GM12878 (cell line): ENCODE results near the gene ZNF169.

Experiments
- CBFB ChIP-seq: IDR thresholded peaks from 2 replicates; pipeline ENCODE4 v1.6.1; 2016; ENCODE audit warnings: antibody characterized with exemption, low read depth
- FOXM1 ChIP-seq: IDR thresholded peaks from 2 replicates; pipeline ENCODE4 v1.6.1; 2012; ENCODE audit warnings: low read depth, mild to moderate bottlenecking, inconsistent platforms, low read length, moderate library complexity
- HCFC1 ChIP-seq: fragments of 150-350 bp; IDR thresholded peaks from 2 replicates; pipeline ENCODE4 v1.6.1; 2014; ENCODE audit warnings: low read length
- TAF1 ChIP-seq: IDR thresholded peaks from 2 replicates; pipeline ENCODE4 v1.6.1; 2011; ENCODE audit warnings: mild to moderate bottlenecking, low read depth, low read length, borderline replicate concordance
- ZNF274 ChIP-seq: IDR thresholded peaks from one replicate; pipeline ENCODE4 v1.8.0; 2011; ENCODE audit not compliant: insufficient read length, insufficient read depth
- TF ChIP-seq, protein P1 (sequence below): fragments of 450-650 bp; IDR thresholded peaks from 2 replicates; pipeline ENCODE4 v1.6.1; 2017; ENCODE audit warnings: mild to moderate bottlenecking, low read depth, inconsistent platforms; ENCODE audit not compliant: poor library complexity, severe bottlenecking
- TF ChIP-seq, protein P2 (sequence below), 3 experiments: IDR thresholded peaks in 2 of 3; conservative IDR thresholded peaks in 1 of 3; 2 replicates each; pipeline ENCODE4 v1.5.1; 2011; ENCODE audit warnings: low read depth in 3 of 3, low read length in 3 of 3, mild to moderate bottlenecking in 3 of 3, control low read depth in 2 of 3, moderate library complexity in 2 of 3, inconsistent platforms in 1 of 3, mixed read lengths in 1 of 3; ENCODE audit not compliant: control insufficient read depth in 2 of 3, insufficient read depth in 1 of 3; ENCODE audit errors: extremely low read depth in 1 of 3

DNA sequence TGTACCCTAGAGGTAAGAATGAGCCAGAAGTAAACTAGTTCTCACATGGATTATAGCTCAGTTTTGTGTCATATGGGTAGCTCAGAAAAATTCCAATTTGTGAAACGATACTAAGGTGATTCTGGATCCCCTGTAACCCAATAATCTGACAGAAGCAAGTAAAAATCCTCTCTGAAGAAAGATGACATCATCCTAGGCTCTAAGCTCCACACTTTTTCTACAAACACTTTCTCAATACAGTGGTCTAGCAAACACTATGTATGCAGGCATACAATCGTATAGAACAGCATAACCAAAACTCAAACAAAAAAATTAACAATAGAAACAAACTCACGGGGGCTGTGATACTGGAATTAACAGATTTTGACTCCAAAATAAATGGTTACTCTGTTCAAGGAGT, 26.7 kb upstream of the ZNF169 start:
- TF ChIP-seq, protein P1, sequence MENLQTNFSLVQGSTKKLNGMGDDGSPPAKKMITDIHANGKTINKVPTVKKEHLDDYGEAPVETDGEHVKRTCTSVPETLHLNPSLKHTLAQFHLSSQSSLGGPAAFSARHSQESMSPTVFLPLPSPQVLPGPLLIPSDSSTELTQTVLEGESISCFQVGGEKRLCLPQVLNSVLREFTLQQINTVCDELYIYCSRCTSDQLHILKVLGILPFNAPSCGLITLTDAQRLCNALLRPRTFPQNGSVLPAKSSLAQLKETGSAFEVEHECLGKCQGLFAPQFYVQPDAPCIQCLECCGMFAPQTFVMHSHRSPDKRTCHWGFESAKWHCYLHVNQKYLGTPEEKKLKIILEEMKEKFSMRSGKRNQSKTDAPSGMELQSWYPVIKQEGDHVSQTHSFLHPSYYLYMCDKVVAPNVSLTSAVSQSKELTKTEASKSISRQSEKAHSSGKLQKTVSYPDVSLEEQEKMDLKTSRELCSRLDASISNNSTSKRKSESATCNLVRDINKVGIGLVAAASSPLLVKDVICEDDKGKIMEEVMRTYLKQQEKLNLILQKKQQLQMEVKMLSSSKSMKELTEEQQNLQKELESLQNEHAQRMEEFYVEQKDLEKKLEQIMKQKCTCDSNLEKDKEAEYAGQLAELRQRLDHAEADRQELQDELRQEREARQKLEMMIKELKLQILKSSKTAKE = no peak
- TF ChIP-seq FOXM1 (no peak), ZNF274 (no peak), CBFB (no peak), TAF1 (no peak), HCFC1 (no peak)
- TF ChIP-seq, protein P2, sequence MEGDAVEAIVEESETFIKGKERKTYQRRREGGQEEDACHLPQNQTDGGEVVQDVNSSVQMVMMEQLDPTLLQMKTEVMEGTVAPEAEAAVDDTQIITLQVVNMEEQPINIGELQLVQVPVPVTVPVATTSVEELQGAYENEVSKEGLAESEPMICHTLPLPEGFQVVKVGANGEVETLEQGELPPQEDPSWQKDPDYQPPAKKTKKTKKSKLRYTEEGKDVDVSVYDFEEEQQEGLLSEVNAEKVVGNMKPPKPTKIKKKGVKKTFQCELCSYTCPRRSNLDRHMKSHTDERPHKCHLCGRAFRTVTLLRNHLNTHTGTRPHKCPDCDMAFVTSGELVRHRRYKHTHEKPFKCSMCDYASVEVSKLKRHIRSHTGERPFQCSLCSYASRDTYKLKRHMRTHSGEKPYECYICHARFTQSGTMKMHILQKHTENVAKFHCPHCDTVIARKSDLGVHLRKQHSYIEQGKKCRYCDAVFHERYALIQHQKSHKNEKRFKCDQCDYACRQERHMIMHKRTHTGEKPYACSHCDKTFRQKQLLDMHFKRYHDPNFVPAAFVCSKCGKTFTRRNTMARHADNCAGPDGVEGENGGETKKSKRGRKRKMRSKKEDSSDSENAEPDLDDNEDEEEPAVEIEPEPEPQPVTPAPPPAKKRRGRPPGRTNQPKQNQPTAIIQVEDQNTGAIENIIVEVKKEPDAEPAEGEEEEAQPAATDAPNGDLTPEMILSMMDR (IDR thresholded peaks at IDR 0.05 in 2 of 3, conservative IDR thresholded peaks at IDR 0.05 in 1 of 3; ENCODE audit: control insufficient read depth in 2 of 3, extremely low read depth in 1 of 3, insufficient read depth in 1 of 3, low read depth in 3 of 3, low read length in 3 of 3) = no peak
